ENCODE data around the gene SORBS2.
"Not testable (repeated sequence)": the region's sequence is repeated elsewhere in the genome, so short reads cannot be mapped to it uniquely, and the experiment has no call there.

Gene SORBS2

GRCh38 chr4:185811509-185812364 is at the start of gene SORBS2:
Gene SORBS2 (minus strand): TSS chr4:185812194. CDS start chr4:185690571, 121,623 bp downstream.
- no peak for DNase-seq

GRCh38 chr4:185859111-185859510 is 47.1 kb upstream of the SORBS2 start:
- DNase-seq = no peak

- not testable (repeated sequence) for DNase-seq
These were observed 45.6 kb upstream of the SORBS2 start for GRCh38 chr4:185857561-185857960.

- no peak for DNase-seq
These were observed 41.8 kb upstream of the SORBS2 start for GRCh38 chr4:185853841-185854240.

- no peak for DNase-seq
These were observed 41.0 kb upstream of the SORBS2 start for GRCh38 chr4:185852961-185853360.

- no peak for DNase-seq
These were observed 37.9 kb upstream of the SORBS2 start for GRCh38 chr4:185849664-185850550.

GRCh38 chr4:185847352-185848097 is 35.5 kb upstream of the SORBS2 start:
- no peak for DNase-seq

- no peak for DNase-seq
These were observed 34.6 kb upstream of the SORBS2 start for GRCh38 chr4:185846505-185847150.

GRCh38 chr4:185845966-185846365 is 34.0 kb upstream of the SORBS2 start:
- DNase-seq = no peak

GRCh38 chr4:185841451-185841850 is 29.5 kb upstream of the SORBS2 start:
- no peak for DNase-seq

GRCh38 chr4:185840953-185841352 is 29.0 kb upstream of the SORBS2 start:
- no peak for DNase-seq

- no peak for DNase-seq
These were observed 28.2 kb upstream of the SORBS2 start for GRCh38 chr4:185840201-185840600.

GRCh38 chr4:185839770-185840169 is 27.8 kb upstream of the SORBS2 start:
- DNase-seq = no peak

GRCh38 chr4:185839194-185839712 is 27.3 kb upstream of the SORBS2 start:
- DNase-seq = no peak

- DNase-seq = no peak
These were observed 26.7 kb upstream of the SORBS2 start for GRCh38 chr4:185838514-185839193.

GRCh38 chr4:185838104-185838452 is 26.1 kb upstream of the SORBS2 start:
- no peak for DNase-seq

- DNase-seq = no peak
These were observed 25.6 kb upstream of the SORBS2 start for GRCh38 chr4:185837415-185838103.

GRCh38 chr4:185836241-185837084 is 24.5 kb upstream of the SORBS2 start:
- DNase-seq = no peak

GRCh38 chr4:185835814-185836213 is 23.8 kb upstream of the SORBS2 start:
- DNase-seq = no peak

- DNase-seq = no peak
These were observed 23.3 kb upstream of the SORBS2 start for GRCh38 chr4:185835336-185835735.

Data from activated CD4-positive, alpha-beta T cell treated with anti-CD3 and anti-CD28 coated beads, Interleukin-2, amount 50 U/mL, for 1 hour (primary cell).